Neural progenitor cell (in vitro differentiated cells): ENCODE results near the gene TFE3. TPM values are rescaled to one million over a fixed set of nuclear protein-coding genes. Genes with fewer than 3 reads are reported as not detected.

Experiments
- DNase-seq: peaks from one replicate; pipeline ENCODE4 v3.0.0-alpha.2; 2016; ENCODE audit warnings: low spot score
- H2AFZ ChIP-seq: fragments of 200-600 bp; sonication (generic); replicated peaks from 2 replicates; pipeline ENCODE4 v1.6.1; 2016; ENCODE audit warnings: antibody characterized with exemption
- H3F3A ChIP-seq: fragments of 200-600 bp; sonication (generic); 2 replicates; pipeline ENCODE4 v1.6.1; 2016; ENCODE audit warnings: antibody characterized with exemption, low read depth
- H3K27ac ChIP-seq: fragments of 200-600 bp; sonication (generic); 2 replicates; pipeline ENCODE4 v1.5.1; 2016; ENCODE audit warnings: mild to moderate bottlenecking
- H3K27me3 ChIP-seq: fragments of 200-600 bp; sonication (generic); 2 replicates; pipeline ENCODE4 v1.6.1; 2016; ENCODE audit warnings: mild to moderate bottlenecking, moderate library complexity
- H3K36me3 ChIP-seq: fragments of 200-600 bp; sonication (generic); 2 replicates; pipeline ENCODE4 v1.5.1; 2016
- H3K4me1 ChIP-seq: fragments of 200-600 bp; sonication (generic); 2 replicates; pipeline ENCODE4 v1.6.1; 2016; ENCODE audit warnings: mixed run types
- H3K4me2 ChIP-seq: fragments of 200-600 bp; sonication (generic); 2 replicates; pipeline ENCODE4 v1.6.1; 2016
- H3K4me3 ChIP-seq: fragments of 200-600 bp; sonication (generic); 2 replicates; pipeline ENCODE4 v1.5.1; 2016
- H3K79me2 ChIP-seq: fragments of 200-600 bp; sonication (generic); 2 replicates; pipeline ENCODE4 v1.6.1; 2016; ENCODE audit warnings: low read depth
- H3K9ac ChIP-seq: fragments of 200-600 bp; sonication (generic); 2 replicates; pipeline ENCODE4 v1.6.1; 2016
- H3K9me3 ChIP-seq: fragments of 200-600 bp; sonication (generic); 2 replicates; pipeline ENCODE4 v1.5.1; 2016; ENCODE audit warnings: low read depth
- H4K20me1 ChIP-seq: fragments of 200-600 bp; sonication (generic); 2 replicates; pipeline ENCODE4 v1.6.1; 2016; ENCODE audit warnings: low read depth
- H3K27ac Mint-ChIP-seq: 3 replicates; pipeline ENCODE4 v1.8.0; 2021; ENCODE audit warnings: mixed read lengths
- H3K27me3 Mint-ChIP-seq: 2 replicates; pipeline ENCODE4 v1.8.0; 2022; ENCODE audit warnings: low read depth, mild to moderate bottlenecking, inconsistent platforms, moderate library complexity, mixed read lengths; ENCODE audit not compliant: insufficient read depth
- H3K36me3 Mint-ChIP-seq: 3 replicates; pipeline ENCODE4 v1.8.0; 2021; ENCODE audit warnings: mixed read lengths
- H3K4me1 Mint-ChIP-seq: 3 replicates; pipeline ENCODE4 v1.8.0; 2021; ENCODE audit warnings: mixed read lengths
- H3K4me3 Mint-ChIP-seq: 3 replicates; pipeline ENCODE4 v1.8.0; 2021; ENCODE audit warnings: mild to moderate bottlenecking, moderate library complexity, mixed read lengths
- H3K9me3 Mint-ChIP-seq: 3 replicates; pipeline ENCODE4 v1.8.0; 2020; ENCODE audit warnings: mixed read lengths
- CTCF ChIP-seq: fragments of 200-600 bp; sonication (generic); IDR thresholded peaks from 2 replicates; pipeline ENCODE4 v1.5.1; 2017; ENCODE audit warnings: antibody characterized with exemption, mild to moderate bottlenecking
- EZH2 ChIP-seq: fragments of 200-600 bp; sonication (generic); IDR thresholded peaks from 2 replicates; pipeline ENCODE4 v1.6.1; 2017; ENCODE audit warnings: antibody characterized with exemption, mild to moderate bottlenecking, moderate library complexity
- EZH2phosphoT487 ChIP-seq: fragments of 200-600 bp; sonication (generic); IDR thresholded peaks from 2 replicates; pipeline ENCODE4 v1.6.1; 2017; ENCODE audit warnings: antibody characterized with exemption
- total RNA-seq: library from RNA; depleted of rRNA; stranded (reverse); fragments of >200 nt; gene quantifications from 2 replicates; pipeline ENCODE4 v1.2.3, GENCODE V29; 2015; ENCODE audit warnings: low replicate concordance

Gene TFE3
- total RNA-seq, 1 donor from 2014 or later = 7.9 TPM

DNA sequence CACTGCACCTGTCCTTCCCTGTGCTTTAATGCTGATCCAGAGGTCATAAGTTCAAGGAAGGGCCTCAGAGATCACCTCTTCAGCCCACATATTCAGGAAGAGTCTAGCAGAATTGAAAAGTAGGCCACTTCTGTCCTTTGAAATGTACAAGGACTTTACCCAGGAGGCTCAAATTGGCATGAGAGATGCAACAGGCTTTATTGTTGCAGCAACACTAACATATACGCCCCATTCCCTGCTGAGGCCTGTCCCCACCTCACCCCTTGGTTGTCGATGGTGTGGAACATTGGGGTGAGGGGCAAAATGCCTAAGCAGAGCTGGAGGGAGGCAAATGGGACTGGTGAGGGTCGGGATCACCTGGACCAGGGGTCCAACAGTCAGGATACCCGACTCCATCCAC lies 27.8 kb upstream of the TFE3 start:
- Histone ChIP-seq H3K4me2 (no peak overlapping the region), H4K20me1 (no peaks in the 10 kb centered on the region), H3F3A (no peaks in the 10 kb centered on the region), H3K9ac (no peak overlapping the region), H2AFZ (no peak overlapping the region), H3K27ac (no peak overlapping the region), H3K4me3 (no peak overlapping the region), H3K4me1 (no peaks in the 10 kb centered on the region), H3K79me2 (no peaks in the 10 kb centered on the region), H3K27me3 (no peaks in the 10 kb centered on the region), H3K36me3 (no peaks in the 10 kb centered on the region), H3K9me3 (no peaks in the 10 kb centered on the region)
- Mint-ChIP-seq H3K4me1 (peaks cover 8% of the 10 kb centered on the region), H3K4me3 (no peak overlapping the region), H3K36me3 (no peaks in the 10 kb centered on the region), H3K9me3 (peaks cover 24% of the 10 kb centered on the region), H3K27me3 (peaks cover 11% of the 10 kb centered on the region), H3K27ac (no peak overlapping the region)
- DNase-seq = no peak
- TF ChIP-seq CTCF (no peak), EZH2 (no peak), EZH2phosphoT487 (no peak)

DNA sequence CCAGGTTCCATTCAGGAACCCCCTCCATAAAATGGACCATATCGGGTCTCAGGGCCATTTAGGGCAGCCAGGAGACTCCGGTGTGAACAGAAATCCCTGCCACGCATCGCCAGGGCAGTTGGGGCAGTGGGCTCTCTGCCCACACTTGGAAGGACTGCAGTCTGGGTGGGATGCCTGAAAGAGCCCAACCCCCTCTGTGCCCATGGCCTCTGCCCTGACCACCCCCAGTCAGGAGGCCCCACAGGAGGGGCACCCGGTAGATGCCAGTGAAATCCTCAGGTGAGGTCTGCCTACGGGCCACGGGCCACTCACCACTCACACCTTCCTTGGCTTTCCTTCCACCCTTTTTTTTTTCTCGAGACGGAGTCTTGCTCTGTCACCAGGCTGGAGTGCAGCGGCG lies 25.9 kb upstream of the TFE3 start:
- Histone ChIP-seq H3K27ac (no peak overlapping the region), H3F3A (no peaks in the 10 kb centered on the region), H3K4me3 (no peak overlapping the region), H3K27me3 (no peaks in the 10 kb centered on the region), H3K4me1 (no peaks in the 10 kb centered on the region), H3K4me2 (no peak overlapping the region), H2AFZ (no peak overlapping the region), H3K79me2 (no peaks in the 10 kb centered on the region), H3K36me3 (no peaks in the 10 kb centered on the region), H4K20me1 (no peaks in the 10 kb centered on the region), H3K9me3 (no peaks in the 10 kb centered on the region), H3K9ac (no peak overlapping the region)
- peaks cover 8% of the 10 kb centered on the region for H3K4me1 Mint-ChIP-seq
- no peak overlapping the region for H3K27ac Mint-ChIP-seq
- peaks cover 23% of the 10 kb centered on the region for H3K9me3 Mint-ChIP-seq
- no peak for DNase-seq
- peaks cover 11% of the 10 kb centered on the region for H3K27me3 Mint-ChIP-seq
- no peak for TF ChIP-seq EZH2phosphoT487
- no peak for TF ChIP-seq EZH2
- no peak for TF ChIP-seq CTCF
- no peak overlapping the region for H3K4me3 Mint-ChIP-seq
- no peaks in the 10 kb centered on the region for H3K36me3 Mint-ChIP-seq

DNA sequence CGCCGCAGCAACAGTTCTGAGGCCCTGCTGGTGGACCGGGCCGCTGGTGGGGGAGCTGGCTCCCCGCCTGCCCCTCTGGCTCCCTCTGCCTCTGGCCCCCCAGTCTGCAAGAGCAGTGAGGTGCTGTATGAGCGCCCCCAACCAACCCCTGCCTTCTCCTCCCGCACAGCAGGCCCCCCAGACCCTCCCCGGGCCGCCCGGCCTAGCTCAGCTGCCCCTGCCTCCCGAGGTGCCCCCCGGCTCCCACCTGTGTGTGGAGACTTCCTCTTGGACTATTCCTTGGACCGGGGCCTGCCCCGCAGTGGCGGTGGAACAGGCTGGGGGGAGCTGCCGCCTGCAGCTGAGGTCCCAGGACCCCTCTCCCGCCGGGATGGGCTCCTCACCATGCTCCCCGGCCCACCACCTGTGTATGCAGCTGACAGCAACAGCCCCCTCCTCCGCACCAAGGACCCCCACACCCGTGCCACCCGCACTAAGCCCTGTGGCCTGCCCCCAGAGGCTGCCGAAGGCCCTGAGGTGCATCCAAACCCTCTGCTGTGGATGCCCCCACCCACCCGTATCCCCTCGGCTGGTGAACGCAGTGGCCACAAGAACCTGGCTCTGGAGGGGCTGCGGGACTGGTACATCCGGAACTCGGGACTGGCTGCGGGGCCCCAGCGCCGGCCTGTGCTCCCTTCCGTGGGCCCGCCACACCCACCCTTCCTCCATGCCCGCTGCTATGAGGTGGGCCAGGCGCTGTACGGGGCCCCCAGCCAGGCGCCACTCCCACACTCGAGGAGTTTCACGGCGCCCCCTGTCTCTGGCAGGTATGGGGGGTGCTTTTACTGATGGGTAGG lies 24.3 kb upstream of the TFE3 start:
- Mint-ChIP-seq H3K4me3 (no peak overlapping the region), H3K27me3 (peaks cover 11% of the 10 kb centered on the region), H3K9me3 (peaks cover 17% of the 10 kb centered on the region), H3K4me1 (peaks cover 2% of the 10 kb centered on the region), H3K36me3 (no peaks in the 10 kb centered on the region), H3K27ac (no peak overlapping the region)
- H3K9me3 ChIP-seq = no peaks in the 10 kb centered on the region
- H3K9ac ChIP-seq = no peak overlapping the region
- H3K4me2 ChIP-seq = no peak overlapping the region
- H3K4me3 ChIP-seq = no peak overlapping the region
- no peaks in the 10 kb centered on the region for H3K36me3 ChIP-seq
- H3K4me1 ChIP-seq = no peaks in the 10 kb centered on the region
- no peaks in the 10 kb centered on the region for H3K79me2 ChIP-seq
- H4K20me1 ChIP-seq = no peaks in the 10 kb centered on the region
- no peak for DNase-seq
- H3K27me3 ChIP-seq = no peaks in the 10 kb centered on the region
- H2AFZ ChIP-seq = no peak overlapping the region
- H3K27ac ChIP-seq = no peak overlapping the region
- TF ChIP-seq EZH2phosphoT487 (no peak), CTCF (no peak), EZH2 (no peak)
- no peaks in the 10 kb centered on the region for H3F3A ChIP-seq
